ENCODE data around the gene PIP4K2C.
"Not testable (repeated sequence)": the region's sequence is repeated elsewhere in the genome, so short reads cannot be mapped to it uniquely, and the experiment has no call there.

Gene PIP4K2C

GRCh38 chr12:57564178-57564740 is 26.7 kb upstream of the PIP4K2C start:
- TF ChIP-seq REST (IDR thresholded peaks at IDR 0.05; ENCODE audit: insufficient replicate concordance, low read depth) (no peak), GABPA (IDR thresholded peaks at IDR 0.05; ENCODE audit: low read depth) (no peak), POLR2AphosphoS5 (IDR thresholded peaks at IDR 0.05; ENCODE audit: low read depth) (no peak), CTCF (IDR thresholded peaks at IDR 0.05; ENCODE audit: insufficient read depth, low read length) (no peak), SPI1 (IDR thresholded peaks at IDR 0.05; ENCODE audit: borderline replicate concordance, low read depth) (no peak)
- Histone ChIP-seq H3K27me3 (ENCODE audit: insufficient read depth, poor library complexity, severe bottlenecking) (peaks cover 19% of the 10 kb centered on the region), H3K27ac (replicated peaks) (no peak overlapping the region), H3K4me3 (replicated peaks; ENCODE audit: insufficient read depth, low read length) (no peak overlapping the region)
- no peak for DNase-seq (ENCODE audit: low read depth in 1 of 2, low spot score in 1 of 2)

GRCh38 chr12:57568838-57569237 is 22.2 kb upstream of the PIP4K2C start:
- TF ChIP-seq SPI1 (IDR thresholded peaks at IDR 0.05; ENCODE audit: borderline replicate concordance, low read depth) (no peak), GABPA (IDR thresholded peaks at IDR 0.05; ENCODE audit: low read depth) (no peak), POLR2AphosphoS5 (IDR thresholded peaks at IDR 0.05; ENCODE audit: low read depth) (no peak), REST (IDR thresholded peaks at IDR 0.05; ENCODE audit: insufficient replicate concordance, low read depth) (no peak), CTCF (IDR thresholded peaks at IDR 0.05; ENCODE audit: insufficient read depth, low read length) (no peak)
- H3K4me3 ChIP-seq (replicated peaks; ENCODE audit: insufficient read depth, low read length) = no peak overlapping the region
- DNase-seq (ENCODE audit: low read depth in 1 of 2, low spot score in 1 of 2) = no peak
- H3K27ac ChIP-seq (replicated peaks) = no peak overlapping the region
- H3K27me3 ChIP-seq (ENCODE audit: insufficient read depth, poor library complexity, severe bottlenecking) = peaks cover 4% of the 10 kb centered on the region

- H3K27me3 ChIP-seq (ENCODE audit: insufficient read depth, poor library complexity, severe bottlenecking) = peaks cover under 1% of the 10 kb centered on the region
- H3K27ac ChIP-seq (replicated peaks) = no peak overlapping the region
- DNase-seq (ENCODE audit: low read depth in 1 of 2, low spot score in 1 of 2) = no peak
- TF ChIP-seq POLR2AphosphoS5 (IDR thresholded peaks at IDR 0.05; ENCODE audit: low read depth) = no peak
- TF ChIP-seq GABPA (IDR thresholded peaks at IDR 0.05; ENCODE audit: low read depth) = no peak
- TF ChIP-seq SPI1 (IDR thresholded peaks at IDR 0.05; ENCODE audit: borderline replicate concordance, low read depth) = no peak
- no peak for TF ChIP-seq REST (IDR thresholded peaks at IDR 0.05; ENCODE audit: insufficient replicate concordance, low read depth)
- no peak for TF ChIP-seq CTCF (IDR thresholded peaks at IDR 0.05; ENCODE audit: insufficient read depth, low read length)
- no peak overlapping the region for H3K4me3 ChIP-seq (replicated peaks; ENCODE audit: insufficient read depth, low read length)
Measured at GRCh38 chr12:57569858-57570257, 21.1 kb upstream of the PIP4K2C start.

- H3K27me3 ChIP-seq (ENCODE audit: insufficient read depth, poor library complexity, severe bottlenecking); DNase-seq (ENCODE audit: low read depth in 1 of 2, low spot score in 1 of 2); H3K27ac ChIP-seq (replicated peaks); H3K4me3 ChIP-seq (replicated peaks; ENCODE audit: insufficient read depth, low read length): not testable (repeated sequence)
Measured at GRCh38 chr12:57570438-57570837, 20.6 kb upstream of the PIP4K2C start.
